HUDEP-2 (cell line): ENCODE data around the gene GARNL3.

ENCODE experiments used
- DNase-seq, 76 experiments: peaks; one replicate each; lab custom pipeline; 2025; ENCODE audit not compliant: unreplicated experiment in 76 of 76; lab: John Stamatoyannopoulos, UW

GARNL3 gene

GRCh38 chr9:127308652-127309434, 44.3 kb downstream of the GARNL3 start:
- no peak for DNase-seq

- DNase-seq: no peak
Measured at GRCh38 chr9:127309715-127310114, 45.1 kb downstream of the GARNL3 start.

GRCh38 chr9:127311239-127311741, 46.7 kb downstream of the GARNL3 start:
- peak in 20 of 76 experiments; percentile 1 to 33 (median 8) for DNase-seq

- no peak for DNase-seq
Measured at GRCh38 chr9:127313042-127313560, 48.5 kb downstream of the GARNL3 start.

- no peak for DNase-seq
Measured at GRCh38 chr9:127314911-127315310, 50.3 kb downstream of the GARNL3 start.

GRCh38 chr9:127316586-127317323, 52.2 kb downstream of the GARNL3 start:
- no peak for DNase-seq

- DNase-seq: no peak
Measured at GRCh38 chr9:127318651-127319167, 54.1 kb downstream of the GARNL3 start.

- DNase-seq: no peak
Measured at GRCh38 chr9:127319366-127320114, 55.0 kb downstream of the GARNL3 start.

- DNase-seq: no peak
Measured at GRCh38 chr9:127320115-127320378, 55.5 kb downstream of the GARNL3 start.

- no peak for DNase-seq
Measured at GRCh38 chr9:127323393-127323792, 58.8 kb downstream of the GARNL3 start.

GRCh38 chr9:127330501-127330900, 65.9 kb downstream of the GARNL3 start:
- no peak for DNase-seq

GRCh38 chr9:127333221-127334064, 68.9 kb downstream of the GARNL3 start:
- no peak for DNase-seq

GRCh38 chr9:127334725-127335124, 70.2 kb downstream of the GARNL3 start:
- DNase-seq: no peak

- no peak for DNase-seq
Measured at GRCh38 chr9:127336086-127336485, 71.5 kb downstream of the GARNL3 start.

GRCh38 chr9:127336506-127337352, 72.2 kb downstream of the GARNL3 start:
- DNase-seq: no peak

GRCh38 chr9:127340721-127341120, 76.1 kb downstream of the GARNL3 start:
- no peak for DNase-seq

GRCh38 chr9:127341152-127341551, 76.6 kb downstream of the GARNL3 start:
- DNase-seq: no peak

- no peak for DNase-seq
Measured at GRCh38 chr9:127344368-127345000, 79.9 kb downstream of the GARNL3 start.

GRCh38 chr9:127345566-127345965, 81.0 kb downstream of the GARNL3 start:
- no peak for DNase-seq
